Activated effector memory CD4-positive, alpha-beta T cell treated with anti-CD3 and anti-CD28 coated beads, Interleukin-2, amount 50 U/mL, for 16 hours (primary cell): ENCODE measurements around the gene FBN2.
"Not testable (repeated sequence)": the region's sequence is repeated elsewhere in the genome, so short reads cannot be mapped to it uniquely, and the experiment has no call there.

Source experiments
- DNase-seq: peaks from one replicate; pipeline ENCODE4 v3.0.0-alpha.2; 2020

The FBN2 gene

DNA sequence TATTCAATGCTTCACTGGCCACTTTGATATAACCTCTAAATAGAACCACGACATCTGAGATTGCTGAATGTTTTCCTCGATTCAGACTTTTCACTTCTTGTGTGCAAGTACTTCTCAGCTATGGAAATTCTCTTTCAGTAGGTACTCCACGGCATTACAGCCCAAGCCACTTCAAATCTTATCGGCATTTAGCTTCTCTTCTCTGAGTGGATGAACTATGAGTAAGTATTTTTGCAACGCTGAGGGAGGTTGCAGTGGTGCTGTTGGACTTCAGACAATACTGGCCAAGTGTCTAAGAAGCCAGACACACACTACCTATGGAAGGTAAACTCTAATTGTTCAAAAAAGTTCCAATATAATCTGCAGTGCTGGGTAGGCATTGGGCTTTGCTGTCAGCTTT lies 60.1 kb downstream of the FBN2 start:
- no peak for DNase-seq

DNA sequence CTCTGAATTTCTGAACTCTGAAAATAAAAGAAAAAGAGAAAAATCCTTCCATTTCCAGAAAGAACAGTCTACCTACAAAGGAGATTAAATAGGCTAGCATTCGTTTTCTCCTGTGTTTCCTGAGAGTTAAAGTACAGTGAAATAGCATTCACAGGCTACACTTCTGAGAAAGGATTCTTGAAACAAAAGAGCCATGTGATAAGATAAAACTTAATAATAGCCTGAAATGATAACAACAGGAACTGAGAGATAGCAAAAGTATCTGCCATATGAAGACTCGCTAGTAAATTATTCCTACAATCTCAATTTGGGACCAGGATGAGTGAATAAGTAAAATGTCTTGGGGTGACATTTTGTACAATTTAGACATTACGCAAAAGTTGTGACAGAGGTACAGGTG lies 62.4 kb downstream of the FBN2 start:
- no peak for DNase-seq

DNA sequence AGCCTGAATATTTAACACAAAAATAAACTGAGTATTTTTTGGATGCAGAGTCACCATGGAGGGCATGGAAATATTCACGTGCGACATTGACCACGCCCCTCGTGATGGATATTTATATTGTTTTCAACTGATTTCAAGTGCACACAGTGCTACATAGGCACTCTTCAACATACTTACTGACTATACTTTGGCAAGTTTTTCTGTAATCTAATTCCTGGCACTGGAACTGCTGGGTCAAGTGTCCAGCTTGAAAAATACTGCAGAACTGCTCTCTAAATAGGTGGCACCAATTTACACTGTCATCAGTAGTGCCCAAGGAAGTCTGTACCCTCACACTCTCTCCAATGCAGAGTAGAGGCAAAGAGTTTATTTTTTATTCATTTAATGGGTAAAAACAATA lies 65.1 kb downstream of the FBN2 start:
- DNase-seq = no peak

DNA sequence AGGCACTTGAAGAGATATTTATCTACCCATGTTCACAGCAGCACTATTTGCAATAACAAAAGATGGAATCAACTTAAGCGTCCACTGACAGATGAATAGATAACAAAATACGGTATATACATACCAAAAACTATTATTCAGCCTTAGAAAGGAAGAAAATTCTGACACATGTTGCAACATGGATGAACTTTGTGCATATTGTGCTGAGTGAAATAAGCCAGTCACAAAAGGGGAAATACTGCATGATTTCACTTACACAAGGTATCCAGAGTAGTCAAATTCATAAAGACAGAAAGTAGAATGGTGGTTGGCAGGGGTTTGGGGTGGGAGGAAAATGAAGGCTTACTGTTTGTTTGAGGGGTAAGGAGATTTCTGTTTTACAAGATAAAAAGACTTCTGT lies 66.0 kb downstream of the FBN2 start:
- DNase-seq = no peak

DNA sequence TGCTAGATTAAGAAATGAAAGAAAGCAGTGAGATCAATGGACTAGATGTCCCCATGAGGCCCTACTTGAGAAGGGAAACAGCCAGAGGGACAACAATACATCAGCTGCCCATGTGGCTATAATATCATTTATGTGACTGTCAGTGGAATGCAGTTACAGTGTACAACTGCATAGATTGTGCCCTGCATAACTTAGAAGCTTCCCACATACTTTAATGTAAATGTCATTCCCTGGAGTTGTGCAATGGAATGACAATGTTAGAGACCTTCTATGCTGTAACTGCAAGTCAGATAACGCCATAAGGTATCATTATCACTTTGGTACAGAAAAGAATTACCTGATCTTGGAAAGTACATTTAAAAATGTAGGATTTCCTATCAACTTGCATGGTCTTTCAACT lies 67.4 kb downstream of the FBN2 start:
- DNase-seq = no peak

DNA sequence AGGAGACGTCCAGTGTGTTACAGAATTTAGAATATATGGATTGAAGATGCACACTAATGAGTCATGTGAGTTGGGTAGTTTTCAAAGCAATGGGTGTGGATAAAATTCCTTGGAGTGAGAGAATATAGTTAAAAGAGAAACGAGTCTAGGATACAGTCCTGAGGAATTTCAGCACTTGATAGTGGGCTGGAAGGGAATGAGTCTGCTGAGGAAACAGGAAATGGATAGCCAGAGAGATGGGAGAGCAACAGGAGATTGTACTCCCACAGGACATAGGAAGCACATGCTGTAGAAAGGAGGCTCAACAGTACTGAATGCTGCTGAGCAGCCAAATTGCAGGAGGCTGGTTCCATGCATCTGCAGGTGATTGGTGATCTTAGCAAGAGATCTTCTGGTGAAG lies 68.1 kb downstream of the FBN2 start:
- no peak for DNase-seq

DNA sequence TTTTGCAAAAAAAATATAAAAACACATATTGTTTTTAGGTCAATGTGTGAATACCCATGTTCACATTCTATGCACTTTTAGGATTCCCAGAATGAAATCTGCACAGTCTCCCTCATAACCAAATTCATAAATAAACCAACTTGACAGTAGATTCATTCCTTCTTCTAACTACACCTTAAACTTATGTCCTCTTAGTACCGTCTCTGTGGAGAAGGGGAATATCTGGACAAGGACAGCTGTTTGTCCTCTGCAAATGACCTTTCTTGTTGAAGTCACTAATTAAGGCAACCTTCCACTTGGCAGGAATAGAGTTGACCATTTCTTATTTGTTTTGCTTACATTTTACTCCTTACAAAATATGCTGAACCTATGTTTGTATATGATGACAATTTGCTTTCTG lies 71.1 kb downstream of the FBN2 start:
- no peak for DNase-seq

DNA sequence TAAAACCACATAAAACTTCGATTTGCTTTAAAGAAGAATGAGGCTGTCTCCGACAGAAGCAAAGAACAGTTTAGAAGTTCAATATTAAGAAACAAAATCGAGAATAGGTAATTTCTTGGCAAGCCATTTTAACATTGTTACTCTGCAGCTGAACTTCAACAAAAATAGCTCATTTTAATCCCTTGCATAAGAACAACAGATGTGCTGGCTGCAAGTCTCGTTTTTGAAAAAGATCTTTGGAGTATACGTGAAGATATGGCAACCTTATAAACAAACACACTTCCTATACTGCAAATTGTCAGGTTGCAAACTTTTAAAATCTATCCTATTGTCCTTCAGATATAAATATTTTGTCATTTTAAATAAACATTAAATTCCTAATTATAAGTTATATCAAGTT lies 71.5 kb downstream of the FBN2 start:
- no peak for DNase-seq

DNA sequence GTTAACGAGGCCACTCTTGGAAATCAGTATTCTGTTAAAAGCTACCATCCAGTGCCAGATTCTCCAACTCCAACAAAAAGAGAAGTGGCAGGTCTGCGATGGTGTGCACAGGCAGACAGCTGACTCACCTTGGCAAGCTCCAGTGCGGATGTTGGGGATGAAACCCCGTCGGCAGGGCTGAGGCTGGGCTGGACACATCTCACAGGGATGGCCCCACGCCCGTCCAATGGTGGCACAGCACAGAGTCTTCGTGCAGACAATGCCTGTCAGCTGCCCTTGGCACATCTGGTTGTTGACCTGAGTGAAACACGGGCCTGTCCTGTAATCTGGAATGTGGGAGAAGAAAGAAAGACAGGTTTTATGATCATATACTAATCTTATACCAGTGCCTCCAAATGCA lies 73.4 kb downstream of the FBN2 start:
- DNase-seq = no peak

DNA sequence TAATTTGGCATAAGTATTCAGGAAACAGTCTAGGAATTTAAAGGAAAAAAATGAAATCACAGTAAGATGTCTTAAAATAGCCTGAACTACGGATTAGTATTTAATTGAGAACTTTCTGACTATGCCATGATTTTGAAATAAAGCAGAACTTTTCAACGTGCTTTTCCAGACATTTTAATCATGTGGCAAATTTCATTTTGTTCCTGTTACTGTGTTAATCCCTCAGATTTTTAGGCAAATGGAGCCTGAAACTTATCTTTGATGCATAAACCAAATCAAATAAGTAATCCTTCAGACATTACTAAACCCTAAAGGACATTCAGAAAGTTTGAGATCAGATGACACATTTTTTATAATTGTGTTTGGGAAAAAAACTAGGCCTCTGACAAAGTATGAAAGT lies 75.7 kb downstream of the FBN2 start:
- no peak for DNase-seq

DNA sequence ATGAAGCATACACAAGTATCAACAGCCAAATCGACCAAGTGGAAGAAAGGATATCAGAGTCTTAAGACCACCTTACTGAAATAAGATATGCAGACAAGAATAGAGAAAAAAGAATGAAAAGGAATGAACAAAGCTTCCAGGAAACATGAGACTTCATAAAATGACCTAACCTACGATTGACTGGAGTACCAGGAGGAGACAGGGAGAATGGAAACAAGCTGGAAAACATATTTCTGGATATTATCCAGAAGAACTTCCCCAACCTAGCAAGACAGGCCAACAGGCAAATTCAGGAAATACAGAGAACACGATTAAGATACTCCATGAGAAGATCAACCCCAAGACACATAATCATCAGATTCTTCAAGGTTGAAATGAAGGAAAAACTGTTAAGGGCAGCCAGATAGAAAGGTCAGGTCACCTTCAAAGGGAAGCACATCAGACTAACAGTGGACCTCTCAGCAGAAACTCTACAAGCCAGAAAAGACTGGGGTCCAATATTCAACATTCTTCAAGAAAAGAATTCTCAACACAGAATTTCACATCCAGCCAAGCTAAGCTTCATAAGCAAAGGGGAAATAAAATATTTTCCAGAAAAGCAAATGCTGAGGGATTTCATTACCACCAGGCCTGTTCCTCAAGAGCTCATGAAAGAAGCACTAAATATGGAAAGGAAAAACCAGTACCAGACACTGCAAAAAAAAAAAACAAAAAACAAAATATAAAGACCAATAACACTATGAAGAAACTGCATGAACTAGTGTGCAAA lies 80.7 kb downstream of the FBN2 start:
- not testable (repeated sequence) for DNase-seq

DNA sequence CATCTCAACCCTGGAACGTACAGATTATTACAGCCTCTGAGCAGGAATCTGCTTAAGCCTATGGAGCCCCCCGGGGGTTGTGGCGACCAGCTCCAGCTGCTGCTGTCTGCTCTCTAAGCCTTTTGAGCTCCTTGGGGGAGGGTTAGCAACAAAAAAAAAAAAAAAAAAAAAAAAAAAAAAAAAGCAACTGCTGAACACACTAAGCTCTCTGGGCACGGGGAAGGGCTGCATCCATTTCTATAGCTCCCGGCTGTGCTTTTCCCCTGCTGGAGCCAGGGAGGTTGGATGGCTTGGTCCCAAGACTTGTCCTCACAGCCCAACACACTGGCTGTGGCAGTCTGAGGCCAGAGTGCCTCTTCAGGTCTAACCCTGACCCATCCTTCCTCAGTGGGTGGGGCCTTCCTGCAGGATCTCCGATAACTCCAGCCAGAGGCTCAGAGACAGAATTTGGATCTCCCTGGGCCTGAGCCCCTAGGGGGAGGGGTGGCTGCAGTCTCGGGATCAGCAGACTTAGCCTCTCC lies 82.1 kb downstream of the FBN2 start:
- DNase-seq = no peak

DNA sequence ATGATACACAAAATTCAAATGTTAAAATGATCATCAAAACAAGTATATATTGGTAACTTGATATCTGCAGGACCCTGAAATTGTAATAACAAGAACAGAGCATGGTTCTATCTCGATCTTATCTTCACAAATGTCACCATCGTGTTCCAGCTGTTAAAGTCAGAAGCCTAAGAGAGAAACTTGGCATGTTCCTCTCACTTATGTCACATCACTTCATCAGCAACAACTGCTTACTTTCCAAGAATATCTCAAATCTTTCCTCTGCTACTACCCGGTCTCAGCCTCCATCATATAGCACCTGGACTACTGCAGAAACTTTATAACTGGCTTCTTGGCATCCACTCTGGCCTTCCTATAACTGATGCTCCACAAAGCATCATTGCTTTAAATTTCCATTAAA lies 84.9 kb downstream of the FBN2 start:
- no peak for DNase-seq

DNA sequence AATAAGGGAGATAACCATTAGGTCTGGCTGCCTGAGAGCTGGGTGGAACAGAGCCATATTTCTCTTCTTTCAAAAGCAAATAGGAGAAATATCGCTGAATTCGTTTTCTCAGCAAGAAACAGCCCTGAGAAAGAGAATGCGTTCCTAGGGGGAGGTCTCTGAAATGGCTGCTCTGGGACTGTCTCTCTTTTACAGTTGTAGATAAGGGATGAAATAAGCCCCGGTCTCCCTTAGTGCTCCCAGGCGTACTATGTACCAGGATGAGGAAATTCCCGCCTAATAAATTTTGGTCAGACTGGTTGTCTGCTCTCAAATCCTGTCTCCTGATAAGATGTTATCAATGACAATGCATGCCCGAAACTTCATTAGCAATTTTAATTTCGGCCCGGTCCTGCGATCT lies 90.8 kb downstream of the FBN2 start:
- not testable (repeated sequence) for DNase-seq

DNA sequence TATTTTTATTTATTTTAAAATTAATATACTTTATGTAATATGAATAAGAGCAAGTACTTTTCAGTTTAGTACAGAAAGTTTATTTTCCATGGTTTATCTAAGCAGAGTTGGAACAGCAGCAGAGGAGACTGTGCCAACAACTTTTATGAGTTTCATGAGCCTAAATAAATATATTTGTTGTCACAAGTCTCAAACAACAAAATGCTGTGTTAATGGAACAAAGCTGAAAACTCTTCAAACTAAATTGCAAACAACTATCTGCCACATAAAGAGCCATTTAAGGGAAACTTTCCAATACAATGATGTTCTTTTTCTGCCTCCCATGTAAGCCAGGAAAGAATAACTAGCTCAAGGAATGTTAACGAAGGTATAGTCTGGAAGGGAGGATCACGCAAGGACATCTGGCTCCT lies 96.1 kb downstream of the FBN2 start:
- no peak for DNase-seq

DNA sequence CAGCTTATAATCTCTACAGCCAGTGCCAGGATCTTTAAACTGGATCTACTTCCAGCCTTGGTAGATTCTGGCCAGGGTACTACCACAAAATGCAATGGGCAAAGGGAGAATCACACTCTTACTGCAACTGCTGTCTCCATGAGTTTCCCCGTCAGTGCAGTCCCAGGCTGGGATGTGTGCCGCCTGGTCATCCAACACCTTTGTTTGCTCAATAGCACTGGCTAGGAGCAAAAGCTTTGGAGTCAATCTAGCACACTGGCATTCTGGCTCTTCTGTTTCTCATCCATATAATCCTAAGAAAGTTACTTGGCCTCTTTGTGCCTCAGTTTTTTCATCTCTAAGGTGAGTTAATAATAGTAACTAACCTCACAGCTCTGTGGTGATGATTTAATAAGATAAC lies 96.9 kb downstream of the FBN2 start:
- DNase-seq = no peak

DNA sequence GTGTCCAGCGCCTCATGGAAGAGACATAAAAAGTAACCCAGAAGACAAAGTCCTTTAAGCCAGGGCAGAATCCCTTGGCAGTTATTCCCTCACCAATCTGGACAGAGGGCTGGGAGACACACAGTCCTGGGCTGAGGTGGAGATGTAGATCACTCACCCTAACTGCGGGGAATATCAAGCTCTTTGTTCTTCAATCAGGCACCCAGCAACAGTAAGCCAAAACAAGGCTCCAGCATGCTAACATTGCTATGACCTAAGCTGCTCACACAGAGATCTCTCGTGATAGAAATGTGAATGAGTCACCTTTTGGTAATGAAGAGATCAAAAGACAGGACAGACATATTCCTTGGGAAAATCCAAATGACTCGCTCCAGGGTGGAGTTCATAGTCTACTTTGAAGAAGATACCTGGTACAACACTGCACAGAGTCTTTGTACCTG lies 101.3 kb downstream of the FBN2 start:
- no peak for DNase-seq

DNA sequence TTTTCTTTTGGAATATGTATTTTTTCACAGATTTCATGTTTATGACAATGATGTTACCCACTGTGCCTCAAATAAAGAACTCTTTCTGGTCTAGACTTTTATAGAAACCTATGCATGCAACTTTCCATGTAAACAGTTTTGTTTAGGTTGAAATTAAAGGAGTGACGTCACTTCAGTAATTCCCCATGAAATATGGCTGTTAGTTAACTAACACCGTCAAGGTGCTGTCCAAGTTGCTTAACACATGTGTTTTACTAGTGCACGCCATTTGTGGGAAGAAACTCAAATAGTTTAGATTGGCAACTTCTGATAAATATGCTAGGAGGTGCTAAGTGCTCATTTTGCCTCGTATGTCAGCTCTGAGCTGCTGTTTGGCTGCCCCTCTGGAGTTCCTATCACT lies 102.2 kb downstream of the FBN2 start:
- DNase-seq = no peak

DNA sequence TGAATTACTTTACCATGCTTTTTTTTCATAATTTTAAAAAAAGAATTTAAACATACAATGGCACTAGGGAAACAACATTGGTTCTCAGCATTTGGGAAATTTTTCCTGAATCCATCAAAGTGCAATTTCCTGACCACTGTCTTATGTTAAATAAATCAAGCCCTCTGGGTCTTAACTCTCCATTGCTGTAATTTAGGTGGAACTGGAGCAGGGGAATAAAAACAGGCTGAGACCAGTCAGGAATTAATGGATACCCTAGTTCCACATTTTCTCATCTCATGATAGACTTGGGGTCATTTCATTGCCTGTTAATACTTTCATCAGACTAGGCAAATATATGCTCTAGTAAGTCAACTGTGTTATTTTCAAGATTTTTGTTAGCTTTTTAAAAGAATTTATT lies 103.1 kb downstream of the FBN2 start:
- DNase-seq = no peak

DNA sequence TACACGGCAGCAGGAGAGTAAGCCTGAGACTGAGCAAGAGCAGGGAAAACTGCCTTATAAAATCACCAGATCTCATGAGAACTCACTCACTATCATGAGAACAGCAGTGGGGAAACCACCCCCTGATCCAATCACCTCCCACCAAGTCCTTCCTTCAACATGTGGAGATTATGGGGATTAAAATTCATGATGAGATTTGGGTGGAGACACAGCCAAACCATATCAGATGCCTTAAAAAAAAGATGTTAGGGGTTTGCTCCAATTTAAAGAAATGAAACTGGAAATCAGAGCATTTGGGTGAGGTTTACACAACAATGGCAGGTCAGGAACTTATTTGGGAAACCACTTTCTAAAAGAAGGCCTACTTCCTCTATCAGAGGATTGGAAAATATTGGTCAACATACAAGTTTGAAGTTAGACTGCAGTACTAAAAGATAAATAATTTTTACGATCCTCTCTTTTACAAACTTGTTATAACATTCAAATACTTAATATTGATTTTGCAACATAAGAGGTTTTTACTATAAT lies 105.1 kb downstream of the FBN2 start:
- DNase-seq = no peak

DNA sequence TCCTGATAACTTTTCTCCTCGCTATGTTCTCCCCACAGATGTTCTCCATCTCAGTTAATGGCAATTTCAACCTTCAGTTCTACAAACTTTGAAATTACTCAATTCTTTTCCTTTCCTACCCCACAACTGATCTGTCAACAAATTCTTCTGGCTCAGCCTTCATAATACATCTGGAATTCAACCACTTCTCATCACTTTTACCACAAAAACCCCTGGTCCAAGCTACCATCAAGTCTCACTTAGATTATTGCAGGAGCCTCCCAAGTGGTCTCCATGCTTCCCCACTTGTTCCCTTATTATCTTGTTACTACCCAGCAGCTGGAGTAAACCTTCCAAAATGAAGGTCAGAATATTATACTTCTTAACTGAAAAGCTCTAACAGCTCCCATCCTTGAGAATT lies 110.1 kb downstream of the FBN2 start:
- no peak for DNase-seq

DNA sequence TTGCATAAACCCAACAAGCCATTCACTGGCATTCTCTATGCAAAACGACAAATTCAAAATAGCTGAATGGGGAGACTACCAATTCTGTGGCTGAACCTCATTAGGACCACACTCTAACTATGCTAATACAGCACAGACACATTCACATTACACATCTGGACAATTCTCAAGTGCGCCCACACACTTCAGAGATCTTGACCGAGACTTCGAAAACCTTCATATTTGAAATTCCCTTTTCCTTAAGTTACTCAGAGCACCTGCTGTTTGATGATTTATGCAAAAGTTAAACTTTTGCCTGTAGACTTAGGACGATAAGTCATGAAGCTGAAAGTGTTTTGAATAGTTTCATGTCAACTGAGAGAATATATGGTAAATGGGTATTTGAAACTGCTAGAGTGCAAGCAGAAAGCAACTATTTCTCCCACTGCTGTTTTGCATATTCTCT lies 111.9 kb downstream of the FBN2 start:
- DNase-seq = no peak

DNA sequence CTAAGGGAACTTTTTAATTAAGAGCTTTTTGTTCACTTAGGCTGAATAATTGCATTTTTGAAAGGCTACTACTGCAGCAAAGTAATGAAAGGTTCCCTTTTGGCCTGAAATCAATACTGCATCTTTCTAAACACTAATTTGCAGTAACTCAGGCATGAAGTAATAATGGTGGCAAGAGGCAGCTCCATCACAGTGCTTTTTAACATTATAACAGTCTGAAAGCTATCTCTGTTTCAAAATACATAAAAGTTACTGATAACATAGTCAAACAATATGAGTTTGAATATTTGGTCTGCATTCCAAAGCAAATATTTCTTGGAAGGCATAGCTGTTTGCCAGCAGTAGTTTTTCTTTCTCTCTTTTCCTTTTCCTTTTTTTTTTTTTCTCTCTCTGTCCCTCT lies 113.4 kb downstream of the FBN2 start:
- DNase-seq = no peak

DNA sequence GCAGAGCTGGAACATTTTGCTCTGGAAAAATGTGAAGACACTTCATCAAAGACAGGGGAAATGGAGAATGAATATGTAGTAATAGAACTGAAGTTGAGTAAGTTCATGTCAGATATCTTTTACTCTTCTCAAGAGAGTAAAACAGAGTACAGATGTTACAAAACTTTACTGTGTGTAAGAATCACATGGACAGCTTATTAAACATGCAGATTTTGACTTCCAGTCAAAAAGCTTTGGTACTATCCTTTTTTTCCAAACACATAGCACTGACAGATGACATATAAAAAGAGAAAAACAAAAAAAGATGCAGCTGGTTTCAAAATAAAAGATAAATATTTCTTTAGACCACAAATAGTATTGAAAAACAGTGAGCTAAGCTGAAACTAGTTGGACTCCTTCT lies 115.4 kb downstream of the FBN2 start:
- no peak for DNase-seq

DNA sequence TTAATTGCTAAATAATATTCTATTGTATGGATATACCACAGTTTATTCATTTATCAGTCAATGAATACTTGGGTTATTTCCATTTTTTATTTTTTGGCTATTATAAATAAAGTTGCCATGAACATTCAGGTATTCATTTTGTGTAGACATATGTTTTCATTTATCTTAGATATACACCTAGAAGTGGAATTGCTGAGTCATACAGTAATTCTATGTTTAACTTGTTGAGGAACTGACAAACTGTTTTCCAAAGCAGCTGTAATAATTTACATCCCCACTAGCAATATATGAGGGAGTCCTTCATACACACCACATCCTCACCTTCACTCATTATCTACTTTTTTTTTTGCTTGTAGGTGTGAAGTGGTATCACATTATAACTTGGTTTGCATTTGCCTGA lies 123.6 kb downstream of the FBN2 start:
- no peak for DNase-seq
